CD4-positive, alpha-beta T cell treated with Interleukin-4 for 1 hour (primary cell): ENCODE measurements around the gene SPDYC.
"Not testable (repeated sequence)": the region's sequence is repeated elsewhere in the genome, so short reads cannot be mapped to it uniquely, and the experiment has no call there.

Experiments used
- DNase-seq, 2 donors: peaks; one replicate each; pipeline ENCODE4 v3.0.0-alpha.2; 2020 to 2022

The SPDYC gene

GRCh38 chr11:65134240-65134951 lies 35.6 kb upstream of the SPDYC start, which contains the start of gene SYVN1:
Gene SYVN1 (minus strand): TSS chr11:65134519. CDS start chr11:65133601, 918 bp downstream.
- peak; percentile 90 to 94 for DNase-seq

DNA sequence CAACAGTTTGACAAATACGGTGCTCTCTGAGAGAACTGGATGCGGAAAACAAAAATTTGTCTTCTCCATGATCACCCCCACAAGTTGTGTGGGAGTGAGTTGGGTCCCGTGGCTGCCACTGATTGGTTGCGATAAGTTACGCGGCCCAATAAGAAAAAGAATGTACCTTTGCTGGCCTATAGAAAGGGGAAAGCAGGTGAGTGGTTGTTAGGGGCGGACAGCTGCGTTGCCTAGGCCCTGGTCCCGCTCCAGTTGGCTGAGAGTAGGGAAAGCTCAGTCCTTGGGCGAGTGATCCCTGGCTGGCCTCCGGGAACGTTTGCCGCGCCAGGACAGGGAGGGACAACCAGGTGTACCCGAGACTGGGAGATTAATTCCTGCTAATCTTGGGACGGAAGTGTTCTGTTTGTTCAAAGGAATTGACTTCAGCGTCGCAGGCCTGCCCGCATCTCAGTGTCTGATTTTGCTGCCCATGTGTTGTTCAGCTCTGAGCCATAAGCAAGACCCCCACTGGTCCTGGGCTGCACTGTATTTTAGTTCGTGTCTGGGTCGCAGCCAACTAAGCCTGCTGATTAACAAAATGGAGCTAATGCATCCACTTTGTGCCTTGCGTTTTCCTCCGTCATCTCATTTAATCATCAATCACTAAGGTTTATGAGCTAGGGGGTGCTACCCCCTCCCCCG lies 34.9 kb upstream of the SPDYC start:
- DNase-seq = peak; percentile 92 to 95

GRCh38 chr11:65135633-65136145 lies 34.3 kb upstream of the SPDYC start:
- no peak for DNase-seq

GRCh38 chr11:65136515-65137096 lies 33.4 kb upstream of the SPDYC start:
- no peak for DNase-seq

DNA sequence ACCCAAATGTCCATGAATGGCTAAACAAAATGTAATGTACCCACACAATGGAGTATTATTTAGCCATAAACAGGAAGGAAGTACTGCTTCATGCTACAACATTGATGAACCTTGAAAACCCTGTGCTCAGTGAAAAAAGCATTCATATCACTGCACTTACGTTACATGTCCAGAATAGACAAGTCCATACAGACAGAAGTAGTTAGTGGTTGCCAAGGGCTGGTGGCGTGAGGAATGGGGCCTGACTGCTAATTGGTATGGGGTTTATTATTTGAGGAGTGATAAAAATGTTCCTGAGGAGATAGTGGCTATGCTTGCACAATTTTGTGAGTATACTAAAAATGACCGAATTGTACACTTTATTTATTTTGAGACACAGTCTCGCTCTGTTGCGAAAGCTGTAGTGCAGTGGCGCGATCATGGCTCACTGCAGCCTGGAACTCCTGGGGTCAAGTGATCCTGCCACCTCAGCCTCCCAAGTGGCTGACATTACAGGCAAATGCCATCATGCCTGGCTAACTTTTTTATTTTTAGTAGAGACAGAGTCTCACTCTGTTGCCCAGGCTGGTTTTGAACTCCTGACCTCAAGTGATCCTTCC lies 28.0 kb upstream of the SPDYC start:
- no peak for DNase-seq

- DNase-seq = no peak
Measured at GRCh38 chr11:65147352-65148075, 22.5 kb upstream of the SPDYC start.

DNA sequence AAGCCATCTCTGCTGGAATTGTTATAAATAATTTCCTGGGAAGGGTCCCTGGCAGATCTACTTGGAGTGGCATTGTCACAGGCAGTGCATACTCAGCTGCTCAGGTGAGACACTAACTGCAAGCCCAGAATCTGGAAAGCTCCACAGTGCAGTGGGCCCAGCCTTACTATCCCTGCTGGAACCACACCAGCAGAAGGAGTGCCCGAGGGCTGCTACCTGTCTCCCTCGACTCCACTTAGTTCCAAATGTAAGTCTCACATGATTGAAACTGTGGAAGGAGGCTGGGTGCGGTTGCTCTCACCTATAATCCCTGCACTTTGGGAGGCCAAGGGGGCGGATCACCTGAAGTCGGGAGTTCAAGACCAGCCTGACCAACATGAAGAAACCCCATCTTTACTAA lies 21.4 kb upstream of the SPDYC start:
- DNase-seq = no peak

DNA sequence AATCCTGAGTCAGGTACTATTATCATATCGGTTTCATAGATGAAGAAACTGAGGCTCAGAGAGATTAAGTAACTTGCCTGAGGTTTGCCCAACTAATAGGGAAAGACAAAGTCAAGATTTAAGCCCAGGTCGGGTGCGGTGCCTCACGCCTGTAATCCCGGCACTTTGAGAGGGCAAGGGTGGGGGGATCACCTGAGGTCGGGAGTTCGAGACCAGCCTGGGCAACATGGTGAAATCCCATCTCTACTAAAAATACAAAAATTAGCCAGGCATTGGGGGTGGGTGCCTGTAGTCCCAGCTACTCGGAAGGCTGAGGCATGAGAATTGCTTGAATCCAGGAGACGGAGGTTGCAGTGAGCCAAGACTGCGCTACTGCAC lies 19.9 kb upstream of the SPDYC start:
- DNase-seq = not testable (repeated sequence)

DNA sequence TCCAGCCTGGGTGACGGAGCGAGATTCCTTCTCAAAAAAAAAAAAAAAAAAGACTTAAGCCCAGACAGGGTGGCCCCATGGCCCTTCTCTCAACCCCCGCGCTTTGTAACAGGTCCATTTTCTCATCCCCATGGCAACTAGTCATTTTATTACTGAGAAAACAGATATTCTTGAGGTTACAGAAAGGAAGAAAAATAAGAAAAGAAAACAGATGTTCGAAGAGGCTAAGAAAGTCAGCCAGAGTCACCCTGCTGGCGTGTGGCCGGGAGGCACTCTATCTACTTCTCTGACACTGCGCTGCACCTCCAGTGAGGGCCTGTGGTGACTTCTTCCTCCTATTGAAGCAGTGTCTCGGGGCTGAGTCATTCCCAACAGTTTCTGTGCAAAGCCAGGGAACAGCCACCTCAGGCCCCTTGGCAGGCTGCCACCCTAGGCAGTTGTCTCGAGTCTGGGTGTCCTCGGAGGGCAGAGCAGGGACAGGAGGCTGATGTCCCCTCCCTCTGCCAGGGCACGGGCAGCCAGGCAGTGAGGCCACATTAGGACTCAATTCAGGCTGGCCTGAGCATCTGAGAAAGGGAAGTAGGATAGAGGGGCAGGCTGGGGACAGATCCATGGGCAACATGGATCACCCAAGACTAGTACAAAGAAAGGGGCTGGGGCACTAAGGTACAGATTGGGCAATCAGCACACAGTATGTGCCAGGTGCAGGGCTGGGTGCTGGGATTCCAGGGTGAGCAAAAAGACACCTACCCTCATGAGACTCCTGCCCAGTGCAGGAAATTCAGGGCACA lies 19.3 kb upstream of the SPDYC start:
- DNase-seq = peak; percentile 11 to 79

DNA sequence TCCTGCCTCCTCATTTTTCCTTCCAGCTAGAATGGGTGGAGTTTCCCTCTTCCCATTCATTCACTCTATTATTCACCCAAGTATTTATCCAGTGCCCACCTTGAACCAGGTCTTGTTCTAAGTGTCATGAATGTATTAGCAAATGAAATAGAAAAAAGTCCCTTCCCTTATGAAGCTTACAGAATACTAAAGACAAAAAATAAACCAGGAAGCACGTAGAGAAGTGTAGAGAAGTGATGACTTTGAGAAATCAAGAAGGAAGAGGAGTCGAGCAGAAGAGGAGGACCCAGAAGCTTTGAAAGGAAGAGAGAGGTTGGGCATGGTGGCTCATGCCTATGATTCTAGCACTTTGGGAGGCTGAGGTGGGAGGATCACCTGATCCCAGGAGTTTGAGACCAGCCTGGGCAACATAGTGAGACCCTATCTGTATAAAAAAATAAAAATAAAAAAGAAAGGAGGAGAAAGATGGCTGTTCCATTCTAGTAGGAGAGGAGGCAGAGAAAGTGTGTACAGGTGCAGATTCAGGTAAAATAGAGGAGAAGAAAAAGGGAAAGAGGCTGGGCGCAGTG lies 18.6 kb upstream of the SPDYC start:
- DNase-seq = no peak

DNA sequence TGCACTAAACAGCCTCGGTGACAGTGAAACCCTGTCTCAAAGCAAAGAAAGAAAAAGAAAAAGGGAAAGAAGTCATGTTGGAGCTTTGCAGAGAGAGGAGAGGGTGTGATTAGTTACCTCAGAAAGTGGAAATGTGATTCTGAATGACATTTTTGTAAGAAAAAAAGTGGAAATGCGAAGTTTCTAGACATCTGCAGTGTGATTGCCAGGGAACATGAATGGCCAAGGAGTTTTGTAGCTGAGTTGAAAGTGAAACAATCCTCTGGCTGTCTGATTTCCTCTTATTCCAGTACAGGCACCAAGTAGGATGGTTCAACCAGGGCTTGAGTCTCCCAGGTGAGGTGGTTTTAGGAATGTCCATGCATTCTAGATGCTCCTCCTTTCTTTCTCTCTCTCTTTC lies 17.9 kb upstream of the SPDYC start:
- no peak for DNase-seq

DNA sequence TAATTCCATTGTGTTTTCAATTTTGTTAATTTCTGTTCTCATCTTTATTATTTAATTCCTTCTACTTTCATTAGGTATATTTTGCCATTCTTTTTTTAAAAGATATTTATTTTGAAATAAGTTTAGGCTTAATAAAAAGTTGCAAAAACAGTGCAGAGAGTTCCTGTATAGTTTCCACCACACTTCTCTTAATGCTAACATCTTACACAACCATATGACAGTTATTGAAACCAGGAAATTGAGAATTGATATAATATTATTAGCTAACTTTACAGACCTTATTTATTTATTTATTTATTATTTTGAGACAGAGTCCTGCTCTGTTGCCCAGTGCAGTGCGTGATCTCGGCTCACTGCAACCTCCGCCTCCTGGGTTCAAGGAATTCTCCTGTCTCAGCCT lies 13.8 kb upstream of the SPDYC start:
- DNase-seq = no peak

DNA sequence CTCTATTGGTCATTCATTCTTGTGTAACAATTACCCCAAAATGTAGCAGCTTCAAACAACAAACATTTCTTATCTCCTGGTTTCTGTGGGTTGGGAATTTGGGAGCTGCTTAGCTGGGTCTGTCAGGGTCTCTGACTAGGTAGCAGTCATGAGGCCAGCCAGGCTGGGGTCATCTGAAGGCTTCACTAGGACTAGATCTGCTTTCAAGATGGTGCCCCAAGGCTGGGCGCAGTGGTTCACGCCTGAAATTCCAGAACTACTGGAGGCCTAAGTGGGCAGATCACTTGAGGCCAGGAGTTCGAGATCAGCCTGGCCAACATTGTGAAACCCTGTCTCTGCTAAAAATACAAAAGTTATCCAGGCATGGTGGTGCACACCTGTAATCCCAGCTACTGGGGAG lies 13.1 kb upstream of the SPDYC start:
- DNase-seq = no peak

DNA sequence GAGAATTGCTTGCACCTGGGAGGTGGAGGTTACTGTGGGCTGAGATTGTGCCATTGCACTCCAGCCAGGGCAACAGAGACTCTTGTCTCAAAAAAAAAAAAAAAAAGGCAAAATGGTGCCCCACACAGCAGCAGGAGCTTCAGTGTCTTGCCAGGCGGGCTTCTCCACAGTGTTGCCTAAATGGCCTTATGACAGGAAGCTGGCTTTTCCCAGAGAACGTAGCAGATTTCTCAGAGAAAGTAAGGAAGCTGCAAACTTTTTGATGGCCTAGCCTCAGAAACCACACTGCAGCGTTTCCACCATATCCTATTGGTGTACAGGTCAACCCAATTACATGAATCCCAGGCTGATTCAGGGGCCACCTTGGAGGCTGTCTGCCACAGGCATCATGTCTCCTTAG lies 12.7 kb upstream of the SPDYC start:
- no peak for DNase-seq

GRCh38 chr11:65159012-65159411 lies 11.0 kb upstream of the SPDYC start:
- DNase-seq = no peak

DNA sequence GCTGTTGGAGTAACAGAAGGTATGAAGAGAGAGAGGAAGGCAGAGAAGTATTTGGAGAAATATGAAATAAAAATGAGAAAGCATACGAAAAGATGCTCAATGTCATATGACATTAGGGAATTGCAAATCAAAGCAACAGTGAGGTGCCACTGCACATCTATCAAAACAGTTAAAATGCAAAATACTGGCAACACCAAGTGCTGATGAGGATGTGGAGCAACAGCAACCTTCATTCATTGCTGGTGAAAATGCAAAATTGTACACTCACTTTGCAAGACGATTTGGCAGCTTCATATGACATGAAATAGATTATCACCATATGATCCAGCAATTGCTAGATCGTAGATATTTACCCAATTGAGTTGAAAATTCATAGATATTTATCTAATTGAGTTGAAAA lies 9.4 kb upstream of the SPDYC start:
- DNase-seq = no peak

- DNase-seq = no peak
Measured at GRCh38 chr11:65163684-65164083, 6.3 kb upstream of the SPDYC start.

DNA sequence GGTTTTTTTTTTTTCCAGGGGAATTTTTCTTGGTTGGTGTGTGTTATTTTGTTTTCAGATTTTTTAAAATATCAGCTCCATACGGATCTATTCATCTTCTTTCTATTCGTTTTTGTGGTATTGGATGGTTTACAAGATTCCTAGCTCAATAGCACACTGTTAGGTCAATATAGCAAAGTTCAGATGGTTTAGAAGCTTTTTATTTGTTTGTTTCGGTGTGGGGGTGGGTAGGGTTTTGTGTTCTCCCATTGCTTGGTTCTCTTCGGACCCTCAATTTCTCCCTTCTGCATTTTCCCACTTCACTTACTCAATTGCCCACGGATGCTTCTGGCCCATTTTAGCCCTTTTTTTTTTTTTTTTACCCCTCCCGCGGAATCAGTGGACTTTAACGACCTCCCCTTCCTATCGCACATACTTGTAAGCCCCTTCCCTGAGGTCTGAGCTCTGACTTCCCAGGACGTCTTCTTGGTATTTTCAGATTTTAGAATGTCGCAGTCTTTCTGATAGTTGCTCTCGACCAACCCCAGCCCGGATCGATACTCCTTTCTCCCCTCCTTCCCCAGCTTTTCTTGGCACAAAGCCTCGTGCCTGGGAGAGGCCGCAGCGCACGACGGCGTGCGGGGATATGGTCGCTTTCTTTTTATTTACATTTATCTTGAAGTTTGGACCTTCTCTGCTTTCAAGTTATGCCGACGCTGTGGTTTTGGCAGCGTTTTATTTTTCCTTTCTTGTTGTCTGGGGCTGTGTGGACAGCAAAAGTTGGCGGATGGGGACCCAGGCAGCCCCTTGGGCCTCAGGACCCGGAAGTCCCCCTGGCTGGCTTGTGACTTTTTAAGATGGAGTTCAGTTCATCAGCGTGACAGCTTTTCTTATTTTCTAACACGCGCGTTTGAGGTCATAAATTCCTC lies 4.4 kb upstream of the SPDYC start:
- DNase-seq = no peak

DNA sequence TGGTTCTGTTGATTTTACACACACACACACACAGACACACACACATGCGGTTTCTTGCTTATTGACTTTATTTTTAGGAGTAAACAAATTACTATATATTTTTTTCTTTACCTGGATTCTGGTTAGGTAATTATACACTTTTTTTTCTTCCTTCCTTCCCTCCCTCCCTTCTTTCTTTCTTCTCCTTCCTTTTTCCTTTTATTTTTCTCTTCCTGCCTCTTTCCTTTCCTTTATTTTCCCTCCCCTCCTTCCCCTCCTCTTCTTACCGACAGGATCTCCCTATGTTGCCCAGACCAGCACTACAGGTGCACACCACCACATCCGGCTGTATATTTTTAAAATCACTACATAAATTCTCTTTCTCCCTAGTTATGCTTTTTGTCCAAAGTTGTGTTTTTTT lies 3.1 kb upstream of the SPDYC start:
- no peak for DNase-seq

GRCh38 chr11:65167656-65168055 lies 2.4 kb upstream of the SPDYC start:
- DNase-seq = no peak
